GM23248 (cell line): ENCODE measurements around the gene FLT4. TPM values are rescaled to one million over a fixed set of nuclear protein-coding genes. Genes with fewer than 3 reads are reported as not detected.
A peak's percentile ranks its signal among the peaks of the same experiment; 100 is the strongest.

Experiments used
- DNase-seq: peaks from one replicate; pipeline ENCODE4 v3.0.0-alpha.2; 2015
- H2AFZ ChIP-seq: fragments of 200-600 bp; sonication (generic); 2 replicates; pipeline ENCODE4 v1.6.1; 2016; ENCODE audit warnings: antibody characterized with exemption
- H3F3A ChIP-seq: fragments of 200-600 bp; sonication (generic); 2 replicates; pipeline ENCODE4 v1.6.1; 2016; ENCODE audit warnings: mild to moderate bottlenecking, antibody characterized with exemption, mixed run types; ENCODE audit not compliant: insufficient read depth
- H3K27ac ChIP-seq: fragments of 200-600 bp; sonication (generic); 2 replicates; pipeline ENCODE4 v1.5.1; 2016; ENCODE audit warnings: mild to moderate bottlenecking
- H3K27me3 ChIP-seq: fragments of 200-600 bp; sonication (generic); replicated peaks from 2 replicates; pipeline ENCODE4 v1.6.1; 2016; ENCODE audit warnings: mild to moderate bottlenecking; ENCODE audit not compliant: insufficient read depth
- H3K36me3 ChIP-seq: fragments of 200-600 bp; sonication (generic); 2 replicates; pipeline ENCODE4 v1.6.1; 2016; ENCODE audit warnings: low read depth, mild to moderate bottlenecking
- H3K4me1 ChIP-seq: fragments of 200-600 bp; sonication (generic); 2 replicates; pipeline ENCODE4 v1.6.1; 2016; ENCODE audit warnings: mild to moderate bottlenecking; ENCODE audit not compliant: insufficient read depth
- H3K4me2 ChIP-seq: fragments of 200-600 bp; sonication (generic); one replicate; pipeline ENCODE4 v1.6.1; 2016; ENCODE audit warnings: mild to moderate bottlenecking; ENCODE audit not compliant: unreplicated experiment
- H3K4me3 ChIP-seq: fragments of 200-600 bp; sonication (generic); 2 replicates; pipeline ENCODE4 v1.5.1; 2016; ENCODE audit warnings: mild to moderate bottlenecking
- H3K79me2 ChIP-seq: fragments of 200-600 bp; sonication (generic); 2 replicates; pipeline ENCODE4 v1.6.1; 2016; ENCODE audit warnings: mild to moderate bottlenecking; ENCODE audit not compliant: insufficient read depth
- H3K9ac ChIP-seq: fragments of 200-600 bp; sonication (generic); 2 replicates; pipeline ENCODE4 v1.6.1; 2016; ENCODE audit warnings: mild to moderate bottlenecking
- H3K9me2 ChIP-seq: fragments of 200-600 bp; sonication (generic); 2 replicates; pipeline ENCODE4 v1.6.1; 2016; ENCODE audit warnings: mixed run types, mild to moderate bottlenecking, moderate library complexity; ENCODE audit not compliant: insufficient read depth
- H3K9me3 ChIP-seq: fragments of 200-600 bp; sonication (generic); one replicate; pipeline ENCODE4 v1.6.1; 2017; ENCODE audit warnings: low read depth
- H4K20me1 ChIP-seq: fragments of 200-600 bp; sonication (generic); 2 replicates; pipeline ENCODE4 v1.6.0; 2016; ENCODE audit not compliant: insufficient read depth
- EZH2 ChIP-seq: fragments of 200-600 bp; sonication (generic); IDR thresholded peaks from 2 replicates; pipeline ENCODE4 v1.6.1; 2018; ENCODE audit warnings: antibody characterized with exemption, mild to moderate bottlenecking; ENCODE audit not compliant: insufficient read depth, poor library complexity, severe bottlenecking
- EZH2phosphoT487 ChIP-seq: fragments of 200-600 bp; sonication (generic); IDR thresholded peaks from 2 replicates; pipeline ENCODE4 v1.6.1; 2018; ENCODE audit warnings: antibody characterized with exemption, moderate library complexity, mild to moderate bottlenecking, low read depth; ENCODE audit not compliant: insufficient read depth
- WGBS, 2 experiments: methylation state at CpG; one replicate each; pipeline ENCODE4 v1.1.6; 2015 to 2017; ENCODE audit warnings: low lambda C conversion rate in 2 of 2, low coverage in 1 of 2; ENCODE audit errors: missing lambda C conversion rate in 2 of 2; 5-methylcytosine and 5-hydroxymethylcytosine counted together
- in situ Hi-C: fragments of 300-500 bp; cut with MboI; formaldehyde crosslinking; loops from 2 replicates; pipeline ENCODE4 v1.15.0; 2020
- polyA plus RNA-seq: library from polyadenylated mRNA; unstranded; fragments of >200 nt; fragmentation: Nextera tagmentation; extraction: Ambion mirVana; gene quantifications from 2 replicates; pipeline ENCODE4 v1.2.1, GENCODE V29; 2016
- total RNA-seq: library from RNA; depleted of rRNA; stranded (reverse); fragments of >200 nt; shearing (Covaris generic); gene quantifications from 2 replicates; pipeline ENCODE4 v1.2.3, GENCODE V29; 2014

The FLT4 gene
- total and polyA plus RNA-seq, 2 experiments from 2014 or later, result not detected

DNA sequence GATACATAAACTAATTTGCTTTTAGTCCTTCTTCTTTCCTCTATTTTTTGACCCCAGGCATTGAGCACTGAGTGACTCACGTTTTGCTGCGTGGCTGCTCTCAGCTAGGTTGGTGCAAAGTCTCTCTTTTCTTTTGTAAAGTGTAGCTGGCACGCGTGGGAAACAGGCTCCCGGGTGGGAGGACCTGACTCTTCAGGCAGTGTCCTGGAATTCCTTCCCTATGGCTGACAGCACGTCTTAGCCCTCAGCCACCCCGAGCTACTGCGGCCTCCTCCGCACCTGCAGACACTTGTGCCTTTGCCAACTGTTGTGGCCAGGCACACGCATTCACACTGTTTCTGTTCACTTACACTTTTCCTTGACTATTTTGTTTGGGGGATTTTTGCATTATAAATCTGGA, 57.2 kb downstream of the FLT4 start:
- H3K27me3 ChIP-seq, result peaks cover 41% of the 10 kb centered on the region

DNA sequence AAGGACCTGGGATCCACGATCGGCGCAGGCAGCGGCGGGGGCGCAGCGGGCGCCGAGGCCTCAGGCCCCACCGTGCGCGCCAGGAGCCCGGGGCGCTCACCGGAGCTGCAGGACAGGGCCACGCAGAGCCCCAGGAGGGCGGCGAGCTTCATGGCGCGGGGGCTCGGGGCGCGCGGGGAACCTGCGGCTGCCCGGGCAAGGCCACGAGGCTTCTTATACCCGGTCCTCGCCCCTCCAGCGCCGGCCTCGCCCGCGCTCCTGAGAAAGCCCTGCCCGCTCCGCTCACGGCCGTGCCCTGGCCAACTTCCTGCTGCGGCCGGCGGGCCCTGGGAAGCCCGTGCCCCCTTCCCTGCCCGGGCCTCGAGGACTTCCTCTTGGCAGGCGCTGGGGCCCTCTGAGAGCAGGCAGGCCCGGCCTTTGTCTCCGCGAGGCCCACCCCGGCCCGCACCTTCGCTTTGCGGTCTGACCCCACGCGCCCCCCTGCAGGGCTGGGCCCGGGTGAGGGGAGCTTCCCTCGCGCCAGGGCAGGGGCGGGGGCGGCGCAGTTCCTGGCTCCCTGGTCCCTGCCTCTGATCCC, 58.0 kb downstream of the FLT4 start, which contains the start of gene SCGB3A1:
SCGB3A1 (minus strand) TSS at position 189 of the 577 bp plus-strand sequence; CDS start at position 152, 37 bp downstream.
- Histone ChIP-seq H3K36me3 (no peaks in the 10 kb centered on the region), H3K27ac (no peak within 1 kb of the TSS), H3K4me2 (no peak within 1 kb of the TSS), H3K9me3 (no peaks in the 10 kb centered on the region), H3K4me3 (no peak within 1 kb of the TSS; the same call in 1 of the 2 replicates), H3K79me2 (no peaks in the 10 kb centered on the region), H3K27me3 (peaks cover 41% of the 10 kb centered on the region), H4K20me1 (no peaks in the 10 kb centered on the region), H3K9ac (no peak within 1 kb of the TSS), H3F3A (no peaks in the 10 kb centered on the region), H2AFZ (no peak within 1 kb of the TSS), H3K9me2 (no peaks in the 10 kb centered on the region), H3K4me1 (no peaks in the 10 kb centered on the region)
- TF ChIP-seq EZH2phosphoT487 (no peak), EZH2 (no peak)
- in situ Hi-C loops, result no loop called here
- 1 to 4% methylated on average over 18 to 19 of the region's 60 CpGs for WGBS, 2 experiments
- DNase-seq, result peak; percentile 19

More for the DNA sequence above, 57.2 kb downstream of the FLT4 start:
- H3K9ac ChIP-seq, result no peak overlapping the region
- H3K4me3 ChIP-seq, result no peak overlapping the region
- H3F3A ChIP-seq, result no peaks in the 10 kb centered on the region
- no peaks in the 10 kb centered on the region for H3K79me2 ChIP-seq
- no peak for DNase-seq
- H3K4me2 ChIP-seq, result no peak overlapping the region
- no peaks in the 10 kb centered on the region for H3K9me2 ChIP-seq
- no peaks in the 10 kb centered on the region for H3K9me3 ChIP-seq
- H3K27ac ChIP-seq, result no peak overlapping the region
- TF ChIP-seq EZH2phosphoT487 (no peak), EZH2 (no peak)
- in situ Hi-C loops, result no loop called here
- no peaks in the 10 kb centered on the region for H4K20me1 ChIP-seq
- H3K4me1 ChIP-seq, result no peaks in the 10 kb centered on the region
- no peaks in the 10 kb centered on the region for H3K36me3 ChIP-seq
- WGBS, 2 experiments, result 56 to 67% methylated on average over 10 of the region's 10 CpGs
- H2AFZ ChIP-seq, result no peak overlapping the region

- no peaks in the 10 kb centered on the region for H3K79me2 ChIP-seq
- no peaks in the 10 kb centered on the region for H3K9me3 ChIP-seq
- no peaks in the 10 kb centered on the region for H3K36me3 ChIP-seq
- no peak overlapping the region for H3K9ac ChIP-seq
- H3K9me2 ChIP-seq, result no peaks in the 10 kb centered on the region
- no peak overlapping the region for H3K4me2 ChIP-seq
- WGBS, 2 experiments, result 4% methylated on average over 27 to 39 of the region's 63 CpGs
- no peaks in the 10 kb centered on the region for H3F3A ChIP-seq
- in situ Hi-C loops, result no loop called here
- DNase-seq, result no peak
- no peaks in the 10 kb centered on the region for H4K20me1 ChIP-seq
- no peak overlapping the region; the same call in 1 of the 2 replicates for H3K4me3 ChIP-seq
- TF ChIP-seq EZH2phosphoT487 (no peak), EZH2 (peak; percentile 79)
- peaks cover 41% of the 10 kb centered on the region for H3K27me3 ChIP-seq
- no peaks in the 10 kb centered on the region for H3K4me1 ChIP-seq
- H2AFZ ChIP-seq, result no peak overlapping the region
- H3K27ac ChIP-seq, result no peak overlapping the region
These were observed 58.7 kb downstream of the FLT4 start for GRCh38 chr5:180590543-180591310.

- Histone ChIP-seq H3K9ac (no peak overlapping the region), H3K4me1 (no peaks in the 10 kb centered on the region), H3K36me3 (no peaks in the 10 kb centered on the region), H4K20me1 (no peaks in the 10 kb centered on the region), H3K79me2 (no peaks in the 10 kb centered on the region), H2AFZ (no peak overlapping the region), H3K4me3 (no peak overlapping the region), H3F3A (no peaks in the 10 kb centered on the region), H3K9me2 (no peaks in the 10 kb centered on the region), H3K27me3 (peaks cover 41% of the 10 kb centered on the region), H3K27ac (no peak overlapping the region), H3K9me3 (no peaks in the 10 kb centered on the region), H3K4me2 (no peak overlapping the region)
- in situ Hi-C loops, result no loop called here
- TF ChIP-seq EZH2 (peak; percentile 49), EZH2phosphoT487 (no peak)
- DNase-seq, result no peak
- WGBS, 2 experiments, result 3% methylated on average over 25 to 39 of the region's 44 CpGs
These were observed 59.4 kb downstream of the FLT4 start for GRCh38 chr5:180589771-180590542.
